ENCODE measurements around the gene PROKR1. TPM values are rescaled to one million over a fixed set of nuclear protein-coding genes. Genes with fewer than 3 reads are reported as not detected.
A peak's percentile ranks its signal among the peaks of the same experiment; 100 is the strongest.
"Not testable (repeated sequence)": the region's sequence is repeated elsewhere in the genome, so short reads cannot be mapped to it uniquely, and the experiment has no call there.

The PROKR1 gene
- total RNA-seq = not detected

DNA sequence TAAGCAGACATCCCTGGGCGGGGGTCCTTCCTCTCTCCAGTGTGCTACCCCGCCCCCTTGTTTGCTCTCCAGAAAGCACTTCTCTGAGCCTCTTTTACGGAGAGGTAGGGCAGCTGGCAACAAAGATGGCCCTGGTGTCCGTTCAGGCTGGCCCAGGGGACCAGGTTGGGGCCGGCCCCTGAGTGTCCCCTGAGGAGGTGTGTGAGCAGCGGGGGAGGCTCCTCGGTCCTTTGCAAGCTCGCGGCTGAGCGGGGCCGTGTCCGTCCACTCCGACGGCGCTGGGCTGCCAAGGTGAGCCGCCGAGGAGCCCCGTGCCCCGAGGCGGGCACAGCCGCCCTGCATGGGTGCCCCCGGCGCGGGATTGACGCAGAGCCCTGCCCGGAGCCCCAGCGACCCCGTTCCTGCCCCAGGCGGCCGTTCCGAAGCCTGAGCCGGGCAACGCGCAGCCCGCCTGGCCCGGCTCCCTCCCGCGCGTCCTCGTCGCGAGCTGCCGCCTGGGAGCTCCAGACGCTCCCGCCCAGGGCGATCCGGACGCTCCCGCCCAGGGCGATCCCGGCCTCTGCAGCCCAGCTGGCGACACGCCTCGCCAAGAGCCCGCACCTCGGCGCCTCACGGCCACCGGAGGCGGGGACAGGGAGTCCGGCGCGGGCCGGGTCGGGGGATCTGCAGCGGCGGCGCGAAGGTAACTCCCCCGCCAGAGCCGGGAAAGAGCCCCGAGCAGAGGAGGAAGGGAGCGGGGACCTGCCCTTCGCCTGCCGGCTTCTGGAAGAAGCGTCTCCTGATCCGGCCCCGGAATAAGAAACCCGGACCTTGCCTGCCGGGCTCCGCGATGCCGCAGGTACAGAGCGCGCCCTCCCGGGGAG is at the start of gene PROKR1:
Gene PROKR1, plus strand, starts transcription at position 569 of the 863 bp plus-strand sequence. CDS start 2,243 bp downstream, outside the sequence.
- DNase-seq = peak; percentile 55

DNA sequence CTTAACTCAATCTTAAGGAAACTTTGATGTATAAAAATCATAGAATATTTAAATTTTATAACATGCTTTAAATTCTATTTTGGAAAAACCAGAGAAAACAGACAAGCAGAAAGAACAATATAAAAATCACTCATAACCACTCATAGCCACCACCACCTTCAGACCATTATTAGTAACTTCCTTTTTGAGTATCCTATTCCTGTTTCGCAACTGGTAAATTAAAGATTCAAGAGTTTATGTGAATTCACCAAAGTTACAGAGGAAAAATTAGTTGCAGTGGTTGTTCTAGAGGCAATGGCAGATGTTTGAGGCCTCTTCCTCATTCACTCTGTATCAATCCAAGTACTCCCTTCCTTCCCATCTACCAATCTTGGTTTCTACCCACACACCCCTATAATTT is 49.3 kb upstream of the PROKR1 start:
- ATAC-seq (ENCODE audit: low read depth) = no peak
- no peak for DNase-seq
- peaks cover under 1% of the 10 kb centered on the region for H3K9me3 Mint-ChIP-seq
- no peak overlapping the region for H3K4me3 Mint-ChIP-seq
- H3K27me3 Mint-ChIP-seq = peaks cover 10% of the 10 kb centered on the region
- no peak overlapping the region for H3K27ac Mint-ChIP-seq
- POLR2A ChIA-PET = no interaction called here
- no peaks in the 10 kb centered on the region for H3K36me3 Mint-ChIP-seq
- peaks cover 9% of the 10 kb centered on the region for H3K4me1 Mint-ChIP-seq

More for the DNA sequence above, at the start of gene PROKR1:
- ATAC-seq (ENCODE audit: low read depth) = peak; percentile 67
- peaks cover 3% of the 10 kb centered on the region for H3K36me3 Mint-ChIP-seq
- peaks cover 11% of the 10 kb centered on the region for H3K9me3 Mint-ChIP-seq
- H3K4me1 Mint-ChIP-seq = peaks cover 15% of the 10 kb centered on the region
- H3K27me3 Mint-ChIP-seq = peaks cover 65% of the 10 kb centered on the region
- POLR2A ChIA-PET = interaction anchor here (0.9 kb wide), 1 partner anchor 48 kb away, joined by 3 read pairs; no protein-coding TSS in a partner anchor
- no peak within 1 kb of the TSS for H3K27ac Mint-ChIP-seq
- H3K4me3 Mint-ChIP-seq = peak within 1 kb of the TSS; percentile 63

DNA sequence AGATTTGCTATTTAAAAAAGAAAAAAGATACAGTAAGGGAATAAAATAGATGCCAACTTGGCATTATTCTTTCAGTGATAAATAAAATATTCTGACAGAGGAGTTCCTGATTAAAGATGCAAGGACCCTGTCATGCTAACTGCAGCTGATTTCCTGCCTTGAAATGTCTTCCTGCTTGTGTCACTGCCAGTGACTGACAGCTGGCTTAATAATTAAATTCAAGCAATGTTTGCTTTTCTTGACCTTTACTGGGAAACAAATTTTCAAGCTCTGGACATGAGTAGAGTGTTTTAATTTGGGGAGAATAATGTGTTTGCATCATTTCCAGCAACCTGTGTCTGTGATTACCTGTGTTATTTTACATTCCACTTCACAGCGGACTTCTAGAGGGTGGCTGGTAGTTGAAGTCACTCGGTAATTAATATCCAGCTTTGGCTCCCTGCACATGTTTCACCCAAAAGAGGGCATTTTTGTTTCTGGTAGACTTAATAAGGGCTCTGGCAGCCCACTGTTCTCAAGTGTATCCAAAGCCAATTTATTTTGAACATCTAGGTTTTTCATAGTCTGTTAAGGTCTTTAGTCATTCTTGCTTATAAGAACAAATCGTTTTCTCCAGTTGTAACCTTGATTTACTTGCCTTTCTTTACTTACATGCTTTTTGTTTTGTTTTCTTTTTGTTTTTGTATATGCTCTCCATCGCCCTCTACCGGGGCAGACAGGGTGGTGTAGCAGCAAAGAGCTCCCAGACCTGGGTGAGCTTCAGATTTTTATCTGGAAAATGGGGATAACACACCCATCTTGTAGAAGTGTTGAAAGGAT is 48.5 kb upstream of the PROKR1 start:
- POLR2A ChIA-PET = interaction anchor here (0.7 to 1.0 kb wide), 2 partner anchors 48 to 107 kb away, joined by 3 read pairs; partner anchors contain the start of gene PROKR1
- Mint-ChIP-seq H3K4me1 (peaks cover 9% of the 10 kb centered on the region), H3K4me3 (peak overlapping the region; percentile 20), H3K27ac (peak overlapping the region; percentile 37), H3K36me3 (no peaks in the 10 kb centered on the region), H3K9me3 (peaks cover 6% of the 10 kb centered on the region), H3K27me3 (peaks cover 18% of the 10 kb centered on the region)
- no peak for ATAC-seq (ENCODE audit: low read depth)
- DNase-seq = peak; percentile 48

- not testable (repeated sequence) for H3K9me3 Mint-ChIP-seq
- peaks cover 23% of the 10 kb centered on the region for H3K27me3 Mint-ChIP-seq
Measured at GRCh38 chr2:68595493-68595785, 47.9 kb upstream of the PROKR1 start.

DNA sequence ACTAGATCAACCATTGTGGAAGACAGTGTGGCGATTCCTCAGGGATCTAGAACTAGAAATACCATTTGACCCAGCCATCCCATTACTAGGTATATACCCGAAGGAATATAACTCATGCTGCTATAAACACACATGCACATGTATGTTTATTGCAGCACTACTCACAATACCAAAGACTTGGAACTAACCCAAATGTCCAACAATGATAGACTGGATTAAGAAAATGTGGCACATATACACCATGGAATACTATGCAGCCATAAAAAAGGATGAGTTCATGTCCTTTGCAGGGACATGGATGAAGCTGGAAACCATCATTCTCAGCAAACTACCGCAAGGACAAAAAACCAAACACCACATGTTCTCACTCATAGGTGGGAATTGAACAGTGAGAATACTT is 42.9 kb upstream of the PROKR1 start:
- peaks cover 20% of the 10 kb centered on the region for H3K9me3 Mint-ChIP-seq
- ATAC-seq (ENCODE audit: low read depth); H3K27ac Mint-ChIP-seq; H3K4me3 Mint-ChIP-seq; POLR2A ChIA-PET; H3K4me1 Mint-ChIP-seq; H3K36me3 Mint-ChIP-seq; DNase-seq: not testable (repeated sequence)
- H3K27me3 Mint-ChIP-seq = peaks cover 32% of the 10 kb centered on the region

More at GRCh38 chr2:68595493-68595785, 47.9 kb upstream of the PROKR1 start:
- DNase-seq; H3K27ac Mint-ChIP-seq; H3K36me3 Mint-ChIP-seq; H3K4me1 Mint-ChIP-seq; ATAC-seq (ENCODE audit: low read depth); H3K4me3 Mint-ChIP-seq: not testable (repeated sequence)
- POLR2A ChIA-PET = interaction anchor here (0.7 to 1.0 kb wide), 2 partner anchors 48 to 108 kb away, joined by 3 read pairs; partner anchors contain the start of gene PROKR1

- ATAC-seq (ENCODE audit: low read depth) = no peak
- H3K27me3 Mint-ChIP-seq = peaks cover 28% of the 10 kb centered on the region
- peaks cover 20% of the 10 kb centered on the region for H3K9me3 Mint-ChIP-seq
- H3K27ac Mint-ChIP-seq = no peak overlapping the region
- POLR2A ChIA-PET = no interaction called here
- H3K4me1 Mint-ChIP-seq = peaks cover 4% of the 10 kb centered on the region
- H3K4me3 Mint-ChIP-seq = no peak overlapping the region
- H3K36me3 Mint-ChIP-seq = peaks cover 3% of the 10 kb centered on the region
- no peak for DNase-seq
Measured at GRCh38 chr2:68603059-68603458, 40.3 kb upstream of the PROKR1 start.

- POLR2A ChIA-PET = no interaction called here
- ATAC-seq (ENCODE audit: low read depth) (no peak), DNase-seq (no peak)
- H3K9me3 Mint-ChIP-seq = peaks cover 20% of the 10 kb centered on the region
- no peak overlapping the region for H3K27ac Mint-ChIP-seq
- no peak overlapping the region for H3K4me3 Mint-ChIP-seq
- H3K27me3 Mint-ChIP-seq = peaks cover 26% of the 10 kb centered on the region
- H3K4me1 Mint-ChIP-seq = peaks cover 4% of the 10 kb centered on the region
- H3K36me3 Mint-ChIP-seq = peaks cover 3% of the 10 kb centered on the region
Measured at GRCh38 chr2:68604077-68604476, 39.3 kb upstream of the PROKR1 start.

- H3K27ac Mint-ChIP-seq = no peak overlapping the region
- no peak for ATAC-seq (ENCODE audit: low read depth)
Measured at GRCh38 chr2:68605939-68606338, 37.4 kb upstream of the PROKR1 start.

GRCh38 chr2:68606759-68607158 is 36.6 kb upstream of the PROKR1 start:
- H3K27me3 Mint-ChIP-seq = peaks cover 17% of the 10 kb centered on the region
- POLR2A ChIA-PET = no interaction called here
- DNase-seq = no peak
- no peak for ATAC-seq (ENCODE audit: low read depth)
- H3K4me3 Mint-ChIP-seq = no peak overlapping the region
- H3K9me3 Mint-ChIP-seq = peaks cover 9% of the 10 kb centered on the region
- H3K4me1 Mint-ChIP-seq = peaks cover 4% of the 10 kb centered on the region
- H3K27ac Mint-ChIP-seq = no peak overlapping the region
- H3K36me3 Mint-ChIP-seq = peaks cover 1% of the 10 kb centered on the region

More at GRCh38 chr2:68605939-68606338, 37.4 kb upstream of the PROKR1 start:
- POLR2A ChIA-PET = no interaction called here
- H3K4me3 Mint-ChIP-seq = no peak overlapping the region
- peaks cover 19% of the 10 kb centered on the region for H3K27me3 Mint-ChIP-seq
- peaks cover 1% of the 10 kb centered on the region for H3K36me3 Mint-ChIP-seq
- peaks cover 15% of the 10 kb centered on the region for H3K9me3 Mint-ChIP-seq
- H3K4me1 Mint-ChIP-seq = peaks cover 4% of the 10 kb centered on the region
- DNase-seq = no peak

GRCh38 chr2:68607837-68608236 is 35.5 kb upstream of the PROKR1 start:
- POLR2A ChIA-PET = no interaction called here
- no peak for ATAC-seq (ENCODE audit: low read depth)
- Mint-ChIP-seq H3K9me3 (peaks cover 11% of the 10 kb centered on the region), H3K27me3 (peaks cover 16% of the 10 kb centered on the region), H3K4me1 (peaks cover 4% of the 10 kb centered on the region), H3K36me3 (peaks cover 1% of the 10 kb centered on the region), H3K27ac (no peak overlapping the region), H3K4me3 (no peak overlapping the region)
- no peak for DNase-seq

DNA sequence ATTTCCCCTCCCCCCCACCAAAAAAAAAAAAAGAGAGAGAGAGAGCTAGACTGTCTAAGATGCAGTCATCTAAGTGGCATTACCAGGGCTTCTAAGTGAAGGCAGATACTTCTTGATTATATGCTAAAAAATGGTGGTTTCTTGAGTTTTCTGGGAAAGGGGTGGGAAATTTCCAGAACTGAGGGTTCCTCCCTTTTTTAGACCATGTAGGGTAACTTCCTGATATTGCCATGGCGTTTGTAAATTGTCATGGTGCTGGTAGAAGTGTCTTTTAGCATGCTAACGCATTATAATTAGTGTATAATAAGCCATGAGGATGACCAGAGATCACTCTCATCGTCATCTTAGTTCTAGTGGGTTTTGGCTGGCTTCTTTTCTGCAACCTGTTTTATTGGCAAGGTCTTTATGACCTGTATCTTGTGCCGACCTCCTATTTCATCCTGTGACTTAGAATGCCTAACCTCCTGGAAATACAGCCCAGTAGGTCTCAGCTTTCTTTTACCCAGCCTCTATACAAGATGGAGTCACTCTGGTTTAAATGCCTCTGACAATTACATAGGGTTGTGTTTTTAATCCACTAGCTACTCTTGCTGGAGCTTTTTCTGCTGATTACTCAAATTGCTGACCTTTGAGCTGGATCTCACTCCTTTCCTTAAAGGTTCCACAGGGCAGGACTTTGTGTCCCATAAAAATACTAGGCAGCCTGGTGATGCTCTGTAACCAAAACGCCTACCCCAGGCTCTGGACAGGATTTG is 30.4 kb upstream of the PROKR1 start:
- ATAC-seq (ENCODE audit: low read depth) (no peak), DNase-seq (no peak)
- Mint-ChIP-seq H3K36me3 (peaks cover 1% of the 10 kb centered on the region), H3K27ac (no peak overlapping the region), H3K4me1 (no peaks in the 10 kb centered on the region), H3K9me3 (peaks cover 13% of the 10 kb centered on the region), H3K4me3 (no peak overlapping the region), H3K27me3 (peaks cover 6% of the 10 kb centered on the region)
- POLR2A ChIA-PET = interaction anchor here (0.6 kb wide), 1 partner anchor 11 kb away, joined by 3 read pairs; no protein-coding TSS in a partner anchor

- no peak overlapping the region for H3K27ac Mint-ChIP-seq
- H3K27me3 Mint-ChIP-seq = no peaks in the 10 kb centered on the region
- H3K4me3 Mint-ChIP-seq = no peak overlapping the region
- ATAC-seq (ENCODE audit: low read depth) (no peak), DNase-seq (no peak)
- H3K9me3 Mint-ChIP-seq = peaks cover 9% of the 10 kb centered on the region
- POLR2A ChIA-PET = no interaction called here
- H3K4me1 Mint-ChIP-seq = no peaks in the 10 kb centered on the region
- peaks cover 3% of the 10 kb centered on the region for H3K36me3 Mint-ChIP-seq
Measured at GRCh38 chr2:68620772-68621171, 22.6 kb upstream of the PROKR1 start.

- Mint-ChIP-seq H3K27me3 (no peaks in the 10 kb centered on the region), H3K4me1 (no peaks in the 10 kb centered on the region), H3K4me3 (no peak overlapping the region), H3K36me3 (peaks cover 3% of the 10 kb centered on the region), H3K27ac (no peak overlapping the region), H3K9me3 (peaks cover 9% of the 10 kb centered on the region)
- DNase-seq (no peak), ATAC-seq (ENCODE audit: low read depth) (no peak)
- POLR2A ChIA-PET = interaction anchor here (0.6 kb wide), 1 partner anchor 11 kb away, joined by 3 read pairs; no protein-coding TSS in a partner anchor
Measured at GRCh38 chr2:68623820-68624219, 19.6 kb upstream of the PROKR1 start.

Data from activated naive CD8-positive, alpha-beta T cell treated with anti-CD3 and anti-CD28 coated beads, Interleukin-2, amount 10 ng/mL, durations not matched to agents 7 days and 5 days (primary cell).